Testis (tissue), 3 donors: Measurements from ENCODE around the gene CDYL2. TPM values are rescaled to one million over a fixed set of nuclear protein-coding genes. Genes with fewer than 3 reads are reported as not detected.

ENCODE experiments used
- DNase-seq: peaks from one replicate; pipeline ENCODE4 v3.0.0-alpha.2; 2019
- H3K27ac ChIP-seq, 2 donors: fragments of 200-600 bp; sonication (generic); one replicate each; pipeline ENCODE4 v1.5.1; 2019
- H3K27me3 ChIP-seq: fragments of 200-600 bp; sonication (generic); one replicate; pipeline ENCODE4 v1.5.1; 2019
- H3K36me3 ChIP-seq: fragments of 200-600 bp; sonication (generic); one replicate; pipeline ENCODE4 v1.5.1; 2017; ENCODE audit warnings: low read depth; ENCODE audit errors: missing control alignments
- H3K4me1 ChIP-seq: fragments of 200-600 bp; sonication (generic); one replicate; pipeline ENCODE4 v1.5.1; 2019
- H3K4me3 ChIP-seq, 2 donors: fragments of 200-600 bp; sonication (generic); one replicate each; pipeline ENCODE4 v1.5.1; 2017 to 2019
- H3K9me3 ChIP-seq: fragments of 200-600 bp; sonication (generic); one replicate; pipeline ENCODE4 v1.5.1; 2017
- CTCF ChIP-seq, 3 experiments: fragments of 450-650 bp in 2 of 3; fragments of 200-600 bp in 1 of 3; sonication (generic) in 1 of 3; IDR thresholded peaks; one replicate each; pipeline ENCODE4 v1.5.1; 2016 to 2019; ENCODE audit warnings: antibody characterized with exemption in 3 of 3, mild to moderate bottlenecking in 2 of 3, moderate library complexity in 1 of 3
- POLR2A ChIP-seq: fragments of 450-650 bp; IDR thresholded peaks from one replicate; pipeline ENCODE4 v1.6.1; 2017; ENCODE audit warnings: antibody characterized with exemption, mild to moderate bottlenecking, moderate library complexity
- WGBS, 2 donors: methylation state at CpG; one replicate each; pipeline ENCODE4 v1.1.5; 2018; 5-methylcytosine and 5-hydroxymethylcytosine counted together
- intact Hi-C: fragments of 100-400 bp; cut with DNase I; formaldehyde crosslinking; loops from one replicate; pipeline ENCODE4 v1.15.1; 2023; ENCODE audit warnings: low total_unique reads
- polyA plus RNA-seq: library from polyadenylated mRNA; stranded (reverse); fragments of 350-450 nt; fragmentation: Illumina TruSeq; extraction: RNeasy Lipid Tissue Mini Kit (QIAGEN cat#74804); gene quantifications from one replicate; pipeline ENCODE4 v1.2.3, GENCODE V29; 2014; ENCODE audit warnings: low read depth, low replicate concordance; ENCODE audit not compliant: insufficient read depth
- total RNA-seq, 2 donors: library from RNA; depleted of rRNA; stranded (reverse); fragments of >200 nt; gene quantifications; one replicate each; pipeline ENCODE4 v1.2.3, GENCODE V29; 2016

The CDYL2 gene
- total and polyA plus RNA-seq, 3 donors from 2014 or later, result 31.2 to 63.7 (median 60.4) TPM

GRCh38 chr16:80614908-80615671, 189.3 kb downstream of the CDYL2 start:
- WGBS, 2 donors, result 94 to 95% methylated on average over 12 of the region's 12 CpGs
- no peaks in the 10 kb centered on the region for H3K27me3 ChIP-seq
- no peaks in the 10 kb centered on the region for H3K9me3 ChIP-seq
- no peaks in the 10 kb centered on the region for H3K4me1 ChIP-seq
- intact Hi-C loops, result no loop called here
- no peak overlapping the region for H3K4me3 ChIP-seq
- TF ChIP-seq CTCF (IDR thresholded peaks at IDR 0.05) (no peak), POLR2A (no peak)
- no peaks in the 10 kb centered on the region for H3K36me3 ChIP-seq
- DNase-seq, result no peak
- no peak overlapping the region for H3K27ac ChIP-seq

- Histone ChIP-seq H3K27me3 (no peaks in the 10 kb centered on the region), H3K27ac (no peak overlapping the region), H3K9me3 (no peaks in the 10 kb centered on the region), H3K36me3 (no peaks in the 10 kb centered on the region), H3K4me3 (no peak overlapping the region), H3K4me1 (no peaks in the 10 kb centered on the region)
- no peak for DNase-seq
- WGBS, 2 donors, result 95% methylated on average over 10 to 13 of the region's 13 CpGs
- TF ChIP-seq CTCF (IDR thresholded peaks at IDR 0.05) (no peak), POLR2A (no peak)
- intact Hi-C loops, result no loop called here
These were observed 191.9 kb downstream of the CDYL2 start for GRCh38 chr16:80612461-80613017.

GRCh38 chr16:80611930-80612327, 192.5 kb downstream of the CDYL2 start:
- Histone ChIP-seq H3K36me3 (no peaks in the 10 kb centered on the region), H3K27me3 (no peaks in the 10 kb centered on the region), H3K9me3 (no peaks in the 10 kb centered on the region), H3K4me1 (no peaks in the 10 kb centered on the region), H3K27ac (no peak overlapping the region), H3K4me3 (no peak overlapping the region)
- WGBS, 2 donors, result 88 to 91% methylated on average over 8 to 11 of the region's 11 CpGs
- intact Hi-C loops, result no loop called here
- no peak for TF ChIP-seq CTCF (IDR thresholded peaks at IDR 0.05)
- no peak for TF ChIP-seq POLR2A
- no peak for DNase-seq

- DNase-seq, result no peak
- Histone ChIP-seq H3K27ac (no peak overlapping the region), H3K9me3 (no peaks in the 10 kb centered on the region), H3K4me1 (no peaks in the 10 kb centered on the region), H3K4me3 (no peak overlapping the region), H3K27me3 (no peaks in the 10 kb centered on the region), H3K36me3 (no peaks in the 10 kb centered on the region)
- TF ChIP-seq CTCF (IDR thresholded peaks at IDR 0.05) (no peak), POLR2A (no peak)
- WGBS, 2 donors, result 84 to 90% methylated on average over 16 of the region's 16 CpGs
- intact Hi-C loops, result no loop called here
These were observed 193.0 kb downstream of the CDYL2 start for GRCh38 chr16:80611171-80611929.
